Measurements from ENCODE around the gene RFFL.
"Not testable (repeated sequence)": the region's sequence is repeated elsewhere in the genome, so short reads cannot be mapped to it uniquely, and the experiment has no call there.

Gene RFFL

DNA sequence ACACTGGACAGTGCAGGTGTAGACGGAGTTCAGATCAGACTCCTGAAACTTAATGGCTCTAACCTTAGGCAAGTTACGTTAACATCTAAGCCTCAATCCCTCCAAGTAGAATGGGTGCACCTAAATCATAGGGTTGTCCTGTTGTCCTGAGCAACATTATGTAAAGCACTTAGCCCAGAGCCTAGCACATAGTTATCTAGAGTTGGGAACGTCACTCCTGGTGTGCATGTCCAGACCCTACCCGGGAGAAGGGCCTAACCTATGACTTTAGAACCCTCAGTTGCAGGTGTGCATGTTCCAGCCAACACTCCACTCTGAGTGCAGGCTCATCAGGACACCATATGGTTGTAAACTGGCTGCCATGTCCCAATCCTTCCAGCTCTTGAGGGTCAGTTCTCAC lies 57.2 kb downstream of the RFFL start:
- no peak overlapping the region for H3K27ac ChIP-seq (ENCODE audit: low read length)

DNA sequence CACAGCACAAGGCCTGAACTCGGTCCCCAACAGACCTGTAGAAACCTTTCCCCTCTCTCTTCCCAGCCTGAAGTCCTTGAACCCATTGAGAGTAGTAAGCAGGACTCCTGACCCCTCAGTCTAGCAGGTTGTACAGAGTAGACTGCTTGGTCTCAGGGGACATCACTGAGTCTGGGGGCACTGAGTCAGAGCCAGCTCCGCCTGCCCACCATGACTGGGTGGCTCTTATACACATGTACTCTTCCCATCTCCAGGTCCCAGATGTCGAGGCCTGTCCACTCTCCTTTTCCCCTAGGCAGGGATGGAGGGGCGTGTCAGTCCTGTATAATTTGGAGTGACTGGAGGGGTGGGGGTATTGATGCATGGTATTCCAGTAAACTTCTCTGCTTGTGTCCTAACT lies 59.7 kb downstream of the RFFL start:
- Histone ChIP-seq H3K4me1 (ENCODE audit: control insufficient read depth, insufficient read depth, low read length) (peaks cover 34% of the 10 kb centered on the region), H3K36me3 (ENCODE audit: control insufficient read depth in 2 of 2, insufficient read depth in 2 of 2, low read length in 2 of 2) (peaks cover 31 to 46% of the 10 kb centered on the region in 2 donors), H3K9ac (ENCODE audit: low read length in 2 of 2) (no peak overlapping the region), H3K27me3 (ENCODE audit: control insufficient read depth in 1 of 2, insufficient read depth in 2 of 2, low read length in 2 of 2) (no peaks in the 10 kb centered on the region), H3K27ac (ENCODE audit: low read length) (peak overlapping the region; percentile 78), H3K4me3 (ENCODE audit: low read length in 2 of 2) (no peak overlapping the region), H3K9me3 (ENCODE audit: control insufficient read depth in 2 of 2, low read length in 2 of 2) (no peaks in the 10 kb centered on the region)

More for the DNA sequence above, 57.2 kb downstream of the RFFL start:
- Histone ChIP-seq H3K27me3 (ENCODE audit: control insufficient read depth in 1 of 2, insufficient read depth in 2 of 2, low read length in 2 of 2) (no peaks in the 10 kb centered on the region), H3K36me3 (ENCODE audit: control insufficient read depth in 2 of 2, insufficient read depth in 2 of 2, low read length in 2 of 2) (peaks cover 32 to 43% of the 10 kb centered on the region in 2 donors), H3K9me3 (ENCODE audit: control insufficient read depth in 2 of 2, low read length in 2 of 2) (no peaks in the 10 kb centered on the region), H3K9ac (ENCODE audit: low read length in 2 of 2) (no peak overlapping the region), H3K4me1 (ENCODE audit: control insufficient read depth, insufficient read depth, low read length) (peaks cover 21% of the 10 kb centered on the region), H3K4me3 (ENCODE audit: low read length in 2 of 2) (no peak overlapping the region)

DNA sequence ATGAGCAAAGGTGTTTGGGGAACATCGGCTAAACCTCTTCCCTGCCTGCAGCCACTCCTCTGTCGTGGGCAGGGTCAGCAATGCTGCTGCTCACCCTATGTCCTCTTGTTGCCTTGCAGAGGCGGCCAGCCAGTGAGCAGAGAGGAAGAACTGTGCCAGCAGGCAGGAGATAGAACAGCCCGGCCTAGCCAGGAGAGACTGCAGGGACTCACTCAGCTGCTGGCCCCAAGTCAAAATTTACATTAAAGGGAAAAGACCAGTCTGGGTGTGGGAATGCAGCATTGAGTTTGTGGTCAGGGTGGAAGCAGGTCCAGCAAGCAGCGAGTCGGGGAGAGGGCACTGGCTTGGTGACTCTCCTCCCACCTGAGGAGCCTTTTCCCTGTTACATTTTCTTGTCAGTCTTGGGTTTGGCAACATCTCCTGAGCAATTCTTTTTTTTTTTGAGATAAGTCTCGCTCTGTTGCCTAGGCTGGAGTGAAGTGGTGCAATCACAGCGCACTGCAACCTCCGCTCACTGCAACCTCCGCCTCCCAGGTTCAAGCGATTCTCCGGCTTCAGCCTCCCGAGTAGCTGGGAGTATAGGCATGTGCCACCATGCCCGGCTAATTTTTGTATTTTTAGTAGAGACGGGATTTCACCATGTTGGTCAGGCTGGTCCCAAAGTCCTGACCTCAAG lies 60.5 kb downstream of the RFFL start:
- peak overlapping the region; percentile 4 to 42 for H3K9ac ChIP-seq (ENCODE audit: low read length in 2 of 2)
- H3K27me3 ChIP-seq (ENCODE audit: control insufficient read depth in 1 of 2, insufficient read depth in 2 of 2, low read length in 2 of 2), result no peaks in the 10 kb centered on the region
- peak overlapping the region; percentile 78 for H3K27ac ChIP-seq (ENCODE audit: low read length)
- peak overlapping the region in 1 of 2 donors; percentile 15 for H3K4me3 ChIP-seq (ENCODE audit: low read length in 2 of 2)
- peaks cover 33 to 44% of the 10 kb centered on the region in 2 donors for H3K36me3 ChIP-seq (ENCODE audit: control insufficient read depth in 2 of 2, insufficient read depth in 2 of 2, low read length in 2 of 2)
- H3K4me1 ChIP-seq (ENCODE audit: control insufficient read depth, insufficient read depth, low read length), result peaks cover 41% of the 10 kb centered on the region
- H3K9me3 ChIP-seq (ENCODE audit: control insufficient read depth in 2 of 2, low read length in 2 of 2), result no peaks in the 10 kb centered on the region

DNA sequence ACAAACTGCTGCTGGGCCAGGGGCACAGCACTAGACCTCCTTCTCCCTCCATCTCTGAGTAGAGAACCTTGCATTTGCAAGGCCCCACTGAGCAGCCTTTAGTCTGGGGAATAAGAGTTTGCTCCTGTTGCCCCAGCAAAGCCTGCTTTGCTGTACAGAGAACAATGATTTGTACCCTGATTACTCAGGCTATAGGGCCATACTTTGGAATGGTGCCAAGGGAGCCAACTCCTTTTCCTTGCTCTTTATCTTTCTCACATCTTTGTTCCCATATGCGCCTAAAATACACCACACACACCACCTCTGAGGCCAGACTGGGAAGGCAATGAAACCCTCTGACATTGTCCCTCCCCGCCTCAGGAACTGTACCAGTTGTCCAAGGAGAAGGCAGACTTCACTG lies 62.0 kb downstream of the RFFL start:
- Histone ChIP-seq H3K27ac (ENCODE audit: low read length) (peak overlapping the region; percentile 78), H3K27me3 (ENCODE audit: control insufficient read depth in 1 of 2, insufficient read depth in 2 of 2, low read length in 2 of 2) (no peaks in the 10 kb centered on the region), H3K4me1 (ENCODE audit: control insufficient read depth, insufficient read depth, low read length) (peaks cover 55% of the 10 kb centered on the region), H3K9me3 (ENCODE audit: control insufficient read depth in 2 of 2, low read length in 2 of 2) (no peaks in the 10 kb centered on the region), H3K9ac (ENCODE audit: low read length in 2 of 2) (peak overlapping the region; percentile 4 to 36), H3K36me3 (ENCODE audit: control insufficient read depth in 2 of 2, insufficient read depth in 2 of 2, low read length in 2 of 2) (peaks cover 26 to 41% of the 10 kb centered on the region in 2 donors), H3K4me3 (ENCODE audit: low read length in 2 of 2) (no peak overlapping the region)

DNA sequence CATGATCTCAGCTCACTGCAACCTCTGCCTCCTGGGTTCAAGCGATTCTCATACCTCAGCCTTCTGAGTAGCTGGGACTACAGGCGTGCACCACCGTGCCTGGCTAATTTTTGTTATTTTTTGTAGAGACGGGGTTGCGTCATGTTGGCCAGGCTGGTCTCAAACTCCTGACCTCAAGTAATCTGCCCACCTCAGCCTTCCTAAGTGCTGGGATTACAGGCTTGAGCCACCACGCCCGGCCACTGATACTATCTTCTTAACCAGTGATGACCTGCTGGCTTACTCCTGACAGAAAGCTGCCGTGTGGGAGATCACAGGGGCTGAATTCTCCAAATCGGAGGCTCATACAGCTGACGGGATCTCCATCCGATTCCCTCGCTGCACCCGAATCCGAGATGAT lies 62.5 kb downstream of the RFFL start:
- H3K27me3 ChIP-seq (ENCODE audit: control insufficient read depth in 1 of 2, insufficient read depth in 2 of 2, low read length in 2 of 2); H3K4me3 ChIP-seq (ENCODE audit: low read length in 2 of 2); H3K9me3 ChIP-seq (ENCODE audit: control insufficient read depth in 2 of 2, low read length in 2 of 2); H3K9ac ChIP-seq (ENCODE audit: low read length in 2 of 2): not testable (repeated sequence)
- Histone ChIP-seq H3K27ac (ENCODE audit: low read length) (peak overlapping the region; percentile 78), H3K4me1 (ENCODE audit: control insufficient read depth, insufficient read depth, low read length) (peaks cover 60% of the 10 kb centered on the region), H3K36me3 (ENCODE audit: control insufficient read depth in 2 of 2, insufficient read depth in 2 of 2, low read length in 2 of 2) (peaks cover 31 to 47% of the 10 kb centered on the region in 2 donors)

DNA sequence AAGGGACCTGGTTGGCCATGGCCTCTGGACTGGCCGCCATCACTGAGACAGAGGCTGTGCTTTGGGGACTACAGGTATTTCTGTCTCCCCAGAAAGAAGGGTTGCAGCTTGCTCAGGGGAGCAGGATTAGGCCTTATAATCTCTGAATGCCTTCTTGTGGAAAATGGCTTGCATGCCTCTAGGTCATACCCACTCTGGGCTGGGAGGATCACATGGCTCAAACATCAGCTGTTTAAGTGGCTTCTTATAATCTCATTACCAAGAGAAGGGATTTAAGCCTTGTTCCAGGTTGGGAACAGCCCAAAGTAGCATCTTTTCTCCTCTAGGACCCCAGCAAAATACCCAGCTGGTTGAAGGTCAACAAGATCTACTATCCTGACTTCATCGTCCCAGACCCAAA lies 64.1 kb downstream of the RFFL start:
- Histone ChIP-seq H3K36me3 (ENCODE audit: control insufficient read depth in 2 of 2, insufficient read depth in 2 of 2, low read length in 2 of 2) (peaks cover 36 to 56% of the 10 kb centered on the region in 2 donors), H3K27me3 (ENCODE audit: control insufficient read depth in 1 of 2, insufficient read depth in 2 of 2, low read length in 2 of 2) (no peaks in the 10 kb centered on the region), H3K27ac (ENCODE audit: low read length) (peak overlapping the region; percentile 98), H3K9me3 (ENCODE audit: control insufficient read depth in 2 of 2, low read length in 2 of 2) (no peaks in the 10 kb centered on the region), H3K9ac (ENCODE audit: low read length in 2 of 2) (no peak overlapping the region), H3K4me3 (ENCODE audit: low read length in 2 of 2) (no peak overlapping the region), H3K4me1 (ENCODE audit: control insufficient read depth, insufficient read depth, low read length) (peaks cover 60% of the 10 kb centered on the region)

DNA sequence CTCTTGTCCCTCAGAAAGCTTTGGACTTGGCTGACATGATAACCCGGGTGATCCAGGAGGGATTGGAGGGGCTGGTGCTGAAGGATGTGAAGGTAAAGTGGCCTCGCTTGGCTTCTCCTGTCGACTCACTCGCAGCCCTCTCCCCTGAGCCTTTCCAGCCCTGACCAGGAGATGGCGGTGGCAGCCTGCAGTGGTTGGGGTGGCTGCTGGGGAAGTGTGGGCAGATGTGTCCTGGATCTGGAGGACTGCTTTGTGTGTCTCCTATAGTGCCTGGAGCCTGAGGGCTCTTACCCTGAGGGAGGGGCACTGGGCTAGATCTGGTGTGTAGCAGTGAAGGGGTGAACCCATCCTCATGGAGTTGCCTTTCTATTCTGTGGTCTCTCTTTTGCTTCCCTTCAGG lies 65.3 kb downstream of the RFFL start:
- no peaks in the 10 kb centered on the region for H3K27me3 ChIP-seq (ENCODE audit: control insufficient read depth in 1 of 2, insufficient read depth in 2 of 2, low read length in 2 of 2)
- peaks cover 45 to 57% of the 10 kb centered on the region in 2 donors for H3K36me3 ChIP-seq (ENCODE audit: control insufficient read depth in 2 of 2, insufficient read depth in 2 of 2, low read length in 2 of 2)
- peak overlapping the region; percentile 98 for H3K27ac ChIP-seq (ENCODE audit: low read length)
- peaks cover 56% of the 10 kb centered on the region for H3K4me1 ChIP-seq (ENCODE audit: control insufficient read depth, insufficient read depth, low read length)
- H3K9ac ChIP-seq (ENCODE audit: low read length in 2 of 2), result peak overlapping the region; percentile 69 to 78
- H3K4me3 ChIP-seq (ENCODE audit: low read length in 2 of 2), result peak overlapping the region; percentile 40 to 44
- H3K9me3 ChIP-seq (ENCODE audit: control insufficient read depth in 2 of 2, low read length in 2 of 2), result no peaks in the 10 kb centered on the region

DNA sequence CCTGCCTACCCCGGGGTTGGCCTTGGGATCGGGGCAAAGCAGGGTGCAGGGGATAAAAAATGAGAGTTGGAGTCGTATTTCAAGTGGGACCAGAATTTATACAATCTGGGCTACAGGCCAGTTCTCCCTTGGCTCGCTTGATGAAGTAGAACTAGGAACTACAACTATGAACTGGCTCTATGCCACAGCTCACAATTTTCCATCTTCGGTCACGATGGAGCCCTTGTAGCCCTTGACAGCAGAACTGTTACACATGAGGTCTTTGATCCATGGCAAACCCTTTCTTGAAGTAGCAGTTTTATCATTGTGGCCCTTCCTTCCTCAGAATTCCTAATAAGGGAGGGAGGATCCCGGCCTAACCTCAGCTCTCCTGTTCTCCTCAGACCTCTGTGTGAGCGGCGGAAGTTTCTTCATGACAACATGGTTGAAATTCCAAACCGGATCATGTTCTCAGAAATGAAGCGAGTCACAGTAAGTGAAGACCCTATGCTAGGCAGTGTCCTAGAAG lies 66.1 kb downstream of the RFFL start:
- Histone ChIP-seq H3K9ac (ENCODE audit: low read length in 2 of 2) (peak overlapping the region; percentile 69 to 78), H3K27ac (ENCODE audit: low read length) (peak overlapping the region; percentile 98), H3K4me3 (ENCODE audit: low read length in 2 of 2) (peak overlapping the region in 1 of 2 donors; percentile 40), H3K27me3 (ENCODE audit: control insufficient read depth in 1 of 2, insufficient read depth in 2 of 2, low read length in 2 of 2) (no peaks in the 10 kb centered on the region), H3K36me3 (ENCODE audit: control insufficient read depth in 2 of 2, insufficient read depth in 2 of 2, low read length in 2 of 2) (peaks cover 53 to 63% of the 10 kb centered on the region in 2 donors), H3K9me3 (ENCODE audit: control insufficient read depth in 2 of 2, low read length in 2 of 2) (no peaks in the 10 kb centered on the region), H3K4me1 (ENCODE audit: control insufficient read depth, insufficient read depth, low read length) (peaks cover 50% of the 10 kb centered on the region)

DNA sequence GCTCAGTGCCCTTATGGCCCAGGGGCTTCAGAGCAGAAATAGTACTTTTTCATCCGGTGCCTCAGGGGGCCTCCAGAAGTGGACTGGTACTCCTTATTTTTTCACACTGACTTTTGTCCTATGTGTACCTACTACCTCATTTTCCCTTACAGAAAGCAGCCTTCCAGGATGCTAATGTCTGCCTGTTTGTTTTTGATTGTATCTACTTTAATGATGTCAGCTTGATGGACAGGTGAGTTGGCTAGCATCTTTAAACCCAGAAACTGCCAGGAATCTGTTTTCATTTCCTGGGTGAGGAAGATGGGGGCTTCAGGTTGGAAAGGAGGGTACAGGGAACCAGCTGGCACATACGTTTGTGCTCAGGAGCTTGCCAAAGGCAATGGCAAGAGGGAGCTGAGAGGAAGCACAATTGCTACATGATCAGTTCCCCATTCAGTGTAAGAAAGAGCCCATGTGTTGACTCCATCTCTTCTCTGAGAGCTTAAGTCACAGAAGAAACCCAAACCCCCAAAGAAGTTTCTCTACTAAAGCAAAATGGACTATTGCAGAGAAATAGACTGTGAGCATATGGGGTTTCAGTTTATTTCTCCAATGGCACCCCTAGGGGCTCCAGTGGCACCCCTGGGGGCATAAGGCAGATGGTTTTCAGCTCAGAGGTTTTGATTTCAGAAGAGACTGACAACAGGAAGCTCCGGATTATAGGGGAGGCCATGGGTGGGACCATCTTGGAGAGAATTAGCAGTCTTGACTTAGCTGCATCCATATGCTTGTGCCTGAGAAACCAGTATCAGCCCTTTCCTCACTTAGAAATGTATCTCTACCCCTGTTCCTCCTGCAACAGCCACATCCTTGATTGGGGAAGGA lies 66.9 kb downstream of the RFFL start:
- peak overlapping the region; percentile 41 to 47 for H3K9ac ChIP-seq (ENCODE audit: low read length in 2 of 2)

DNA sequence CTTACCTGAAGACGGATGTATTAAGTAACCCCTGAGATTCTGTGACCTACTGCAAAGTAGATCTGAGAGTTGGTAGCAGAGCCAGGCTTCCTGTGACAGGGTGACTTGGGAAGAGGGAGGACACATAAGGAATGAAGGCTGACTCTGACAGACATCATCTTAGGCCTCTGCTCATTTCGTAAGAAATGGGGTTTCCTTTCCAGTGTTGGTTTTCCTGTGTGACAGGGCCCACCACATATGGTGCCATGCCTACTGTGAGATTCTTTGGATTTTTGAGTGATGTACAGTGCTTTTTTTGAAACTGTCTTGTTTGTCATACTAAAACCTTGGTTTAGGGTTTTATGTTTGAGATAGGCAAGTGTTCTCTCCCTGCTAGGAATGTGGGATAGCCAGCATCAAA lies 70.5 kb downstream of the RFFL start:
- no peak overlapping the region for H3K9ac ChIP-seq (ENCODE audit: low read length in 2 of 2)
- H3K27me3 ChIP-seq (ENCODE audit: control insufficient read depth in 1 of 2, insufficient read depth in 2 of 2, low read length in 2 of 2), result no peaks in the 10 kb centered on the region
- H3K36me3 ChIP-seq (ENCODE audit: control insufficient read depth in 2 of 2, insufficient read depth in 2 of 2, low read length in 2 of 2), result peaks cover 58 to 70% of the 10 kb centered on the region in 2 donors
- H3K4me1 ChIP-seq (ENCODE audit: control insufficient read depth, insufficient read depth, low read length), result peaks cover 21% of the 10 kb centered on the region
- H3K4me3 ChIP-seq (ENCODE audit: low read length in 2 of 2), result no peak overlapping the region
- no peak overlapping the region for H3K27ac ChIP-seq (ENCODE audit: low read length)
- no peaks in the 10 kb centered on the region for H3K9me3 ChIP-seq (ENCODE audit: control insufficient read depth in 2 of 2, low read length in 2 of 2)

More for the DNA sequence above, 66.9 kb downstream of the RFFL start:
- Histone ChIP-seq H3K9me3 (ENCODE audit: control insufficient read depth in 2 of 2, low read length in 2 of 2) (no peaks in the 10 kb centered on the region), H3K4me1 (ENCODE audit: control insufficient read depth, insufficient read depth, low read length) (peaks cover 42% of the 10 kb centered on the region), H3K27me3 (ENCODE audit: control insufficient read depth in 1 of 2, insufficient read depth in 2 of 2, low read length in 2 of 2) (no peaks in the 10 kb centered on the region), H3K36me3 (ENCODE audit: control insufficient read depth in 2 of 2, insufficient read depth in 2 of 2, low read length in 2 of 2) (peaks cover 54 to 68% of the 10 kb centered on the region in 2 donors), H3K4me3 (ENCODE audit: low read length in 2 of 2) (no peak overlapping the region), H3K27ac (ENCODE audit: low read length) (peak overlapping the region; percentile 98)
